ENCODE data around the gene TRMT10B. TPM values are rescaled to one million over a fixed set of nuclear protein-coding genes. Genes with fewer than 3 reads are reported as not detected.

The TRMT10B gene
- total RNA-seq: 10 to 100 TPM; 13.9 to 14.3 TPM

DNA sequence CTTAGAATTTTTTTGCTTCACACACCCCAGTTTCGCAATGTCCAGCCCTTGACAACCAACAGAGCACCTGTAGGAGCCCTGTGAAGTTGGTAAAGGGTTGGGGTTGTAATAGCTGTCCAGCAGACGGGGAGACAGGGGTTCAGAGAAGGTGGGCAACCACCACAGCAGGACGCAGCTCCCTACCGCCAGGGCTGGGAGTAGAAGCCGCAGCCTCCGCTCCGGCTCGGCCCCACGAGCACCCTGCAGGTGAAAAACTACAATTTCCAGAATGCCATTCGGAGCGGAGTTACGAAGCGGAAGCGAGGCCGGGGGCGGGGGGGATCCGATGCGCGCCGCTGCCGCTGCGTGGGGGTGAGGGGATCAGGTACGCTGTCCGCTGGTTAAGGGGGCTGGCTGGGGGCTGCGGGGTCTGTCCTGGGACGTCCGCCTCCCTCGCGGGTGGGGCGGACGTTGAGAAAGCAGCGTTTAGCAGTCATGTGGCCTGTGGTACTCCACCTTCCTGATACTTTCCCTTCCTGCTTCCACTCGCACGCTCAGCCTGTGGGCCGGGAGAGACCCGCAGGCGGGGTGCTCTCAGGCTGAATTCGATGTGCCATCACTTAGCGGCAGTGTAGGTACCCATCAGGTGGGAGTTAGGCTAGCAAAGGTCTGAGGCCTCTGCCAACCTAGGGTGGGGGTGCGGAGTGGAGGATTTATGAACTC, at the start of gene TRMT10B:
TSS of gene TRMT10B (plus strand) at position 317 of the 702 bp plus-strand sequence. CDS start 8,127 bp downstream, outside the sequence.
- Mint-ChIP-seq H3K27ac (peak within 1 kb of the TSS; percentile 94), H3K27me3 (no peaks in the 10 kb centered on the region), H3K4me3 (peak within 1 kb of the TSS; percentile 96), H3K9me3 (no peaks in the 10 kb centered on the region), H3K36me3 (ENCODE audit: low read depth) (peaks cover 9% of the 10 kb centered on the region), H3K4me1 (peaks cover 29% of the 10 kb centered on the region)
- POLR2A ChIA-PET: no interaction called here
- DNase-seq: peak; percentile 77
- CTCF ChIA-PET: no interaction called here

DNA sequence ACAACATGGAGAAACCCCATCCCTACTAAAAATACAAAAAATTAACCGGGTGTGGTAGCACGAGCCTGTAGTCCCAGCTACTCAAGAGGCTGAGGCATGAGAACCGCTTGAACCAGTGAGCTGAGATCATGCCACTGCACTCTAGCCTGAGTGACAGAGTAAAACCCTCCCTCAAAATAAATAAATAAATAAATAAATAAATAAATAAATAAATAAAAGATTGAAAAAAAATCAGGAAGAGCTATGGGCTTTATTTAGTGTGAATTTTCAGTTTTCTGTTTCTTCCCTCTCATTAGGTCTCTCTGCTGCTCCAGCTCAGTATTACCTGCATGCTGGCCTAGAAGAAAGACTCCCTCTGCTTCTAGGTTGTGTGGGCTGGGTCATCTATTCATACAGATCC, 47.8 kb upstream of the TRMT10B start:
- no peak overlapping the region for H3K27ac Mint-ChIP-seq
- CTCF ChIA-PET: no interaction called here

DNA sequence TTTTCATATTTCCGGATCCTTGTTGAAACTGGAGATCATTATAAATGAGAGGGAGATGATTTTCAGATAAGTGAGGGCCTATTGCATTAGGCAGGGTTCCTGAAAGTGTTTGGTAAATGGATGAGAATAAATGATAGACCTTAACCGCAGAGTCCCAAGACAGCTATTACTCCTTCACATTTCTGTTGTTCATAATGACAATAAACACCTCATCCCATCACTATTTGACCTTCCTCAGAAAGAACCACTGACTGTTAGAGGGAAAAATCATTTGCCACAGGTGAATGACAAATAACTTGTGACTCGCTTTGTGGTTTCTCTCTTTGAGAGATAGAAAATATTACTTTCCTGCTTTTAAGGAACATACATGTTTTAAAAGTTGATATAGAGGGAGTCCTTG, 47.3 kb upstream of the TRMT10B start:
- Mint-ChIP-seq H3K9me3 (no peaks in the 10 kb centered on the region), H3K4me1 (peaks cover 4% of the 10 kb centered on the region), H3K36me3 (ENCODE audit: low read depth) (no peaks in the 10 kb centered on the region), H3K27me3 (peaks cover 30% of the 10 kb centered on the region), H3K27ac (no peak overlapping the region), H3K4me3 (no peak overlapping the region)
- DNase-seq: no peak
- CTCF ChIA-PET: no interaction called here
- POLR2A ChIA-PET: interaction anchor here (0.6 kb wide), 1 partner anchor 9 kb away, joined by 3 read pairs; no protein-coding TSS in a partner anchor

More for the DNA sequence above, 47.8 kb upstream of the TRMT10B start:
- POLR2A ChIA-PET: interaction anchor here (0.6 kb wide), 1 partner anchor 8 kb away, joined by 3 read pairs; no protein-coding TSS in a partner anchor
- no peak overlapping the region for H3K4me3 Mint-ChIP-seq
- H3K27me3 Mint-ChIP-seq: peaks cover 31% of the 10 kb centered on the region
- no peaks in the 10 kb centered on the region for H3K36me3 Mint-ChIP-seq (ENCODE audit: low read depth)
- no peaks in the 10 kb centered on the region for H3K9me3 Mint-ChIP-seq
- H3K4me1 Mint-ChIP-seq: peaks cover 4% of the 10 kb centered on the region
- DNase-seq: no peak

DNA sequence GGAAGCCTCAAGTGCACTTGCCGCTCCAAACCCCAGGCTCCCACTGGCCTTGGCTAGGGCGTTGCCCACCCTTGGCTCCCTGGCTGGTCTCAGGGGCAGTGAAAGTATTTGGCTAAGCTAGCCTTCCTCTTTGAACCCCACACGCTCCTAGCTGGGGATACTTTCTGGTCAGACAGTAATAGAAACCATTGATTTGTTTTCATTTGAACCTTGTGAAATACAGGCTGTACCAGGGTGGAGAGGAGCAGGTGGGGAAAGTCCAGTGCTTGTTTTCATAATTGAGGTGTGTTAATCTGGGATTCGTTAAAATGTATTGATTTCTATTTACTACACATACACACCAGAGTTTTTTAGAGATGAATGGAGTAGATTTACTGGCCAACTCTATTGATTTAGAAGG, 45.9 kb upstream of the TRMT10B start:
- Mint-ChIP-seq H3K27me3 (peaks cover 18% of the 10 kb centered on the region), H3K4me1 (peaks cover 4% of the 10 kb centered on the region), H3K4me3 (no peak overlapping the region), H3K27ac (no peak overlapping the region), H3K36me3 (ENCODE audit: low read depth) (no peaks in the 10 kb centered on the region), H3K9me3 (no peaks in the 10 kb centered on the region)
- ChIA-PET CTCF (no interaction called here), POLR2A (no interaction called here)
- no peak for DNase-seq

GRCh38 chr9:37710046-37710445, 43.6 kb upstream of the TRMT10B start:
- H3K4me1 Mint-ChIP-seq: peaks cover 4% of the 10 kb centered on the region
- no peak for DNase-seq
- no peak overlapping the region for H3K27ac Mint-ChIP-seq
- ChIA-PET CTCF (no interaction called here), POLR2A (no interaction called here)
- no peaks in the 10 kb centered on the region for H3K36me3 Mint-ChIP-seq (ENCODE audit: low read depth)
- no peaks in the 10 kb centered on the region for H3K9me3 Mint-ChIP-seq
- no peak overlapping the region for H3K4me3 Mint-ChIP-seq
- peaks cover 19% of the 10 kb centered on the region for H3K27me3 Mint-ChIP-seq

GRCh38 chr9:37715260-37715659, 38.3 kb upstream of the TRMT10B start:
- no peaks in the 10 kb centered on the region for H3K36me3 Mint-ChIP-seq (ENCODE audit: low read depth)
- DNase-seq: no peak
- no peak overlapping the region for H3K27ac Mint-ChIP-seq
- no peaks in the 10 kb centered on the region for H3K9me3 Mint-ChIP-seq
- CTCF ChIA-PET: no interaction called here
- H3K27me3 Mint-ChIP-seq: peaks cover 5% of the 10 kb centered on the region
- H3K4me1 Mint-ChIP-seq: no peaks in the 10 kb centered on the region
- POLR2A ChIA-PET: no interaction called here
- H3K4me3 Mint-ChIP-seq: no peak overlapping the region

DNA sequence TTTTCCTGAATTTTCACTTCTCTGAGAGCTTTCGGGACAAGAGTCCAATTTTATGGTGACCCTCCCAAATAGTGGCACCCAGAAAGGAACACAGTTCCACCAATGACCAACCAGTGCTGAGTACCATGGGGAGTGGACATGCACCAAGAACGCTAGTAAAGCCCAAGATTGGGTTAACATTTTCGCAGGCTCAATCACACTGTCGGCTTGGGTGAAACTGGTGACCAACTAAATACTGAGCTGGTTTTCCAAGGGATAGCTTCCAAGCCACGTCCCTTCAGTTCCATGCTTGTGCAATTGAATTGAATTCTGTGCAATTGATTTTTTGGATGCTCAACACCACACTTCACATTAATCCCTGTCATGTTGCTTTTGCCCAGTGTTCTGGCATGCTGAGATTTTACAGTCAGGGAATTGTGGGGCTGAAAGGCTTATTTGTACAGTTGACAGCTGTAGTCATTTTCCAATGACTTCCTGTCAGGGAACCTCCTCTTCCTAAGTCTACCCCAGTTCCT, 37.6 kb upstream of the TRMT10B start:
- POLR2A ChIA-PET: no interaction called here
- no peak overlapping the region for H3K4me3 Mint-ChIP-seq
- H3K27me3 Mint-ChIP-seq: peaks cover 5% of the 10 kb centered on the region
- CTCF ChIA-PET: no interaction called here
- H3K36me3 Mint-ChIP-seq (ENCODE audit: low read depth): no peaks in the 10 kb centered on the region
- no peaks in the 10 kb centered on the region for H3K9me3 Mint-ChIP-seq
- H3K4me1 Mint-ChIP-seq: no peaks in the 10 kb centered on the region
- H3K27ac Mint-ChIP-seq: no peak overlapping the region
- DNase-seq: no peak

DNA sequence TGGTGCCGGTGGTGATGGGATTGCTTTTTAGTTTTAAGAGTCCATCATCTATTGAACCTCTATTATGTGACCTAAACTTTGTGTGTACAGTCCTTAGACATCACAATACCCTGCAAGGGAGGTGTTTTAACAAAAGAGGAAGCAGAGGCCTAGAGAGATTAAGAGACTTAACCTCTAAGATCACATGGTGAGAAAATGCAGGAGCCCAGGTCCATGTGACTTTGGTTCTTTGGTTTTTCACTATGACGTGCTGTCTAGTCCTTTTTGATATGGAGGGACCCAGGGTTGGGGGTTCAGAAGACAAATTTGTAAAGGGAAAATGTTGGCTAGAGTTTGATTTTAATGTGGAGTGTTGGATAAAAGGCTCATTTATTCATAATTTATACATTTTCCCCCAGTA, 34.1 kb upstream of the TRMT10B start:
- Mint-ChIP-seq H3K4me1 (no peaks in the 10 kb centered on the region), H3K9me3 (no peaks in the 10 kb centered on the region), H3K4me3 (no peak overlapping the region), H3K27me3 (peaks cover 3% of the 10 kb centered on the region), H3K27ac (no peak overlapping the region), H3K36me3 (ENCODE audit: low read depth) (no peaks in the 10 kb centered on the region)
- CTCF ChIA-PET: no interaction called here
- POLR2A ChIA-PET: no interaction called here
- DNase-seq: no peak

GRCh38 chr9:37727013-37727412, 26.6 kb upstream of the TRMT10B start:
- POLR2A ChIA-PET: no interaction called here
- Mint-ChIP-seq H3K36me3 (ENCODE audit: low read depth) (no peaks in the 10 kb centered on the region), H3K27me3 (peaks cover 7% of the 10 kb centered on the region), H3K27ac (no peak overlapping the region), H3K9me3 (no peaks in the 10 kb centered on the region), H3K4me1 (no peaks in the 10 kb centered on the region), H3K4me3 (no peak overlapping the region)
- CTCF ChIA-PET: no interaction called here
- DNase-seq: no peak

GRCh38 chr9:37729499-37729898, 24.1 kb upstream of the TRMT10B start:
- no peak for DNase-seq
- H3K4me1 Mint-ChIP-seq: no peaks in the 10 kb centered on the region
- no peaks in the 10 kb centered on the region for H3K9me3 Mint-ChIP-seq
- H3K36me3 Mint-ChIP-seq (ENCODE audit: low read depth): no peaks in the 10 kb centered on the region
- peaks cover 10% of the 10 kb centered on the region for H3K27me3 Mint-ChIP-seq
- H3K27ac Mint-ChIP-seq: no peak overlapping the region
- no peak overlapping the region for H3K4me3 Mint-ChIP-seq
- CTCF ChIA-PET: no interaction called here
- POLR2A ChIA-PET: no interaction called here

DNA sequence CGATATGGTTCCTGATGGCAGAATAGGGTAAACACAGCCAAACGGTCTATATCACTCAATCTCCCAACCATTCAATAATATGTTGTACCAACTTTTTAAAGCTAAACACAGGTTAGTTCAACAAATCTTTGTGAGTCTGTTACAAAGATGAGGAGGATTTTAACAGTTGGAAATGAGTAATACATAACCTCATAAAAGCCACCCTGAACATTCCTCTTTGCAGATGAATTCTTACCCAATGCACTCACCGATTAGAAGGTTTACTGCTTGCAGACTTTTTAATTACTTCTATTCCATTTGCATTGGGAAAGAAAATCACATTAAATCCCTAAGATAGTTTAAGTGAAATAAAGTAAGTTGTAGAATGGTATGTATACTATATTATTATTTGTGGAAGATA, 23.3 kb upstream of the TRMT10B start:
- DNase-seq: no peak
- no peaks in the 10 kb centered on the region for H3K9me3 Mint-ChIP-seq
- ChIA-PET POLR2A (no interaction called here), CTCF (no interaction called here)
- H3K27ac Mint-ChIP-seq: no peak overlapping the region
- H3K36me3 Mint-ChIP-seq (ENCODE audit: low read depth): no peaks in the 10 kb centered on the region
- H3K27me3 Mint-ChIP-seq: peaks cover 10% of the 10 kb centered on the region
- no peaks in the 10 kb centered on the region for H3K4me1 Mint-ChIP-seq
- H3K4me3 Mint-ChIP-seq: no peak overlapping the region

DNA sequence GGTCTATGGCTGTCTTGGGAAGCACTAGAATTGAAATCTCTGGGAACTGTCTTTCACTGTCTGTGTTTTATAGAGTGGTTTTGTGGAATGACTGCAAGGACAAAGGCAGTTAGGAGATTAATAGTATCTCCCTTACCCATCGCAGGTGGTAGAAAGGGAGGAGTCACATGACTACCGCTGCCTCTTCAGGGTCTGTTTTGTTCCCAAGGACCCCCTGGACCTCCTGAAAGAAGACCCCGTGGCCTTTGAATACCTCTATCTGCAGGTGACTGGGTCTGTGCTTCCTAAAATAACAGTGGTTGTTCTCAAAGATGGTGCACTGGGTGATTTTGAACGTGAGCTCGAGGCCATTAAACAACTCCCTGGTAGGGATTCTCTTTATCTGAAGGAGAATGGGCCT, 22.8 kb upstream of the TRMT10B start:
- ChIA-PET POLR2A (no interaction called here), CTCF (no interaction called here)
- Mint-ChIP-seq H3K4me3 (no peak overlapping the region), H3K36me3 (ENCODE audit: low read depth) (no peaks in the 10 kb centered on the region), H3K27ac (no peak overlapping the region), H3K27me3 (peaks cover 10% of the 10 kb centered on the region), H3K4me1 (no peaks in the 10 kb centered on the region), H3K9me3 (no peaks in the 10 kb centered on the region)
- no peak for DNase-seq

- ChIA-PET CTCF (interaction anchor here (1.3 kb wide), 1 partner anchor 52 kb away, joined by 3 read pairs; no protein-coding TSS in a partner anchor), POLR2A (no interaction called here)
- H3K36me3 Mint-ChIP-seq (ENCODE audit: low read depth): no peaks in the 10 kb centered on the region
- H3K27ac Mint-ChIP-seq: no peak overlapping the region
- H3K9me3 Mint-ChIP-seq: no peaks in the 10 kb centered on the region
- H3K4me1 Mint-ChIP-seq: no peaks in the 10 kb centered on the region
- no peak overlapping the region for H3K4me3 Mint-ChIP-seq
- DNase-seq: no peak
- H3K27me3 Mint-ChIP-seq: peaks cover 12% of the 10 kb centered on the region
Observed at GRCh38 chr9:37732086-37732741, 21.4 kb upstream of the TRMT10B start.
